Astrocyte (in vitro differentiated cells and primary cell): ENCODE data around the gene RIPOR2. TPM values are rescaled to one million over a fixed set of nuclear protein-coding genes. Genes with fewer than 3 reads are reported as not detected.
A peak's percentile ranks its signal among the peaks of the same experiment; 100 is the strongest.

Source experiments
- DNase-seq: peaks from one replicate; pipeline ENCODE4 v3.0.0-alpha.2; 2010; ENCODE audit warnings: low read depth
- FAIRE-seq: peaks from 2 replicates; lab custom pipeline; 2011; peaks lifted over from hg19 to GRCh38; lab: Jason Lieb, UNC
- H2AFZ ChIP-seq: 2 replicates; pipeline ENCODE4 v1.6.0; 2012; ENCODE audit warnings: low read depth, low read length, inconsistent platforms
- H3K27ac ChIP-seq: 2 replicates; pipeline ENCODE4 v1.5.1; 2011; ENCODE audit warnings: low read depth, low read length, inconsistent platforms
- H3K27me3 ChIP-seq: 2 replicates; pipeline ENCODE4 v1.6.0; 2011; ENCODE audit warnings: low read length, inconsistent platforms; ENCODE audit not compliant: insufficient read depth
- H3K36me3 ChIP-seq: 2 replicates; pipeline ENCODE4 v1.5.1; 2011; ENCODE audit warnings: low read length, inconsistent platforms; ENCODE audit not compliant: insufficient read depth
- H3K4me1 ChIP-seq: 2 replicates; pipeline ENCODE4 v1.5.1; 2011; ENCODE audit warnings: low read length, inconsistent platforms; ENCODE audit not compliant: insufficient read depth
- H3K4me2 ChIP-seq: 2 replicates; pipeline ENCODE4 v1.6.0; 2012; ENCODE audit warnings: low read length, inconsistent platforms
- H3K4me3 ChIP-seq: 2 replicates; pipeline ENCODE4 v1.5.1; 2011; ENCODE audit warnings: low read depth, mild to moderate bottlenecking, low read length, inconsistent platforms; ENCODE audit not compliant: insufficient read depth
- H3K79me2 ChIP-seq: 2 replicates; pipeline ENCODE4 v1.6.0; 2012; ENCODE audit warnings: mild to moderate bottlenecking, low read length, inconsistent platforms; ENCODE audit not compliant: insufficient read depth
- H3K9ac ChIP-seq: 2 replicates; pipeline ENCODE4 v1.6.0; 2012; ENCODE audit warnings: mild to moderate bottlenecking, low read length, inconsistent platforms
- H3K9me3 ChIP-seq: 2 replicates; pipeline ENCODE4 v1.5.1; 2012; ENCODE audit warnings: low read depth, mild to moderate bottlenecking, low read length, inconsistent platforms; ENCODE audit not compliant: insufficient read depth
- H4K20me1 ChIP-seq: 2 replicates; pipeline ENCODE4 v1.6.0; 2012; ENCODE audit warnings: low read length, inconsistent platforms; ENCODE audit not compliant: insufficient read depth
- H3K27ac Mint-ChIP-seq: one replicate; pipeline ENCODE4 v1.8.0; 2021; ENCODE audit warnings: mild to moderate bottlenecking, mixed read lengths; ENCODE audit not compliant: unreplicated experiment
- H3K27me3 Mint-ChIP-seq: one replicate; pipeline ENCODE4 v1.8.0; 2021; ENCODE audit warnings: low read depth, mixed read lengths; ENCODE audit not compliant: unreplicated experiment
- H3K36me3 Mint-ChIP-seq: one replicate; pipeline ENCODE4 v1.8.0; 2021; ENCODE audit warnings: low read depth, mixed read lengths; ENCODE audit not compliant: unreplicated experiment
- H3K4me1 Mint-ChIP-seq: one replicate; pipeline ENCODE4 v1.8.0; 2021; ENCODE audit warnings: low read depth, mixed read lengths; ENCODE audit not compliant: unreplicated experiment
- H3K4me3 Mint-ChIP-seq: one replicate; pipeline ENCODE4 v1.8.0; 2021; ENCODE audit warnings: mild to moderate bottlenecking, moderate library complexity, mixed read lengths; ENCODE audit not compliant: unreplicated experiment
- H3K9me3 Mint-ChIP-seq: one replicate; pipeline ENCODE4 v1.8.0; 2021; ENCODE audit warnings: mild to moderate bottlenecking, mixed read lengths; ENCODE audit not compliant: unreplicated experiment
- CTCF ChIP-seq: IDR thresholded peaks from 2 replicates; pipeline ENCODE4 v1.5.1; 2011; ENCODE audit warnings: low read depth, mild to moderate bottlenecking, inconsistent platforms, low read length, moderate library complexity; ENCODE audit not compliant: insufficient read depth
- EZH2 ChIP-seq: IDR thresholded peaks from 2 replicates; pipeline ENCODE4 v1.6.1; 2012; ENCODE audit warnings: mild to moderate bottlenecking, low read length, inconsistent platforms; ENCODE audit not compliant: insufficient read depth
- total RNA-seq: library from RNA; stranded (reverse); gene quantifications from 2 replicates; pipeline ENCODE4 v1.2.1, GENCODE V29; 2021

RIPOR2 gene
- total RNA-seq, 1 donor from 2014 or later, result 0.95 TPM

GRCh38 chr6:24933266-24933665, 2.5 kb downstream of the RIPOR2 start:
- FAIRE-seq, result no peak

GRCh38 chr6:24932832-24933231, 2.9 kb downstream of the RIPOR2 start:
- Mint-ChIP-seq H3K9me3 (no peaks in the 10 kb centered on the region), H3K36me3 (no peaks in the 10 kb centered on the region), H3K4me3 (no peak overlapping the region), H3K27ac (no peak overlapping the region), H3K4me1 (peaks cover 37% of the 10 kb centered on the region), H3K27me3 (no peaks in the 10 kb centered on the region)
- Histone ChIP-seq H4K20me1 (no peaks in the 10 kb centered on the region), H2AFZ (no peak overlapping the region), H3K79me2 (no peaks in the 10 kb centered on the region), H3K36me3 (no peaks in the 10 kb centered on the region), H3K9me3 (no peaks in the 10 kb centered on the region), H3K4me2 (no peak overlapping the region), H3K4me3 (no peak overlapping the region), H3K27ac (no peak overlapping the region), H3K4me1 (peaks cover 28% of the 10 kb centered on the region), H3K27me3 (no peaks in the 10 kb centered on the region), H3K9ac (no peak overlapping the region)
- TF ChIP-seq EZH2, result no peak
- TF ChIP-seq CTCF, result no peak
- DNase-seq (peak; percentile 63), FAIRE-seq (no peak)

More at GRCh38 chr6:24933266-24933665, 2.5 kb downstream of the RIPOR2 start:
- H3K4me3 ChIP-seq, result no peak overlapping the region
- H3K4me2 ChIP-seq, result no peak overlapping the region
- no peaks in the 10 kb centered on the region for H3K27me3 ChIP-seq
- Mint-ChIP-seq H3K27me3 (no peaks in the 10 kb centered on the region), H3K27ac (no peak overlapping the region), H3K36me3 (no peaks in the 10 kb centered on the region), H3K4me3 (no peak overlapping the region), H3K4me1 (peaks cover 37% of the 10 kb centered on the region), H3K9me3 (no peaks in the 10 kb centered on the region)
- H3K4me1 ChIP-seq, result peaks cover 25% of the 10 kb centered on the region
- DNase-seq, result no peak
- H3K9me3 ChIP-seq, result no peaks in the 10 kb centered on the region
- no peak overlapping the region for H3K27ac ChIP-seq
- no peak for TF ChIP-seq CTCF
- no peak for TF ChIP-seq EZH2
- no peak overlapping the region for H3K9ac ChIP-seq
- H3K36me3 ChIP-seq, result no peaks in the 10 kb centered on the region
- H4K20me1 ChIP-seq, result no peaks in the 10 kb centered on the region
- no peaks in the 10 kb centered on the region for H3K79me2 ChIP-seq
- H2AFZ ChIP-seq, result no peak overlapping the region
